Transverse colon (tissue), 4 donors: Measurements from ENCODE around the gene SLF2. TPM values are rescaled to one million over a fixed set of nuclear protein-coding genes. Genes with fewer than 3 reads are reported as not detected.

Source experiments
- DNase-seq: peaks from one replicate; pipeline ENCODE4 v3.0.0-alpha.2; 2019
- H3K27ac ChIP-seq, 4 donors: fragments of 200-600 bp; sonication (generic); 2 replicates each; pipeline ENCODE4 v1.5.1; 2016 to 2018; ENCODE audit warnings: inconsistent platforms in 4 of 4
- H3K27me3 ChIP-seq: fragments of 200-600 bp; sonication (generic); 2 replicates; pipeline ENCODE4 v1.5.1; 2017; ENCODE audit warnings: inconsistent platforms
- H3K36me3 ChIP-seq, 4 donors: fragments of 200-600 bp; sonication (generic); 2 replicates each; pipeline ENCODE4 v1.5.1; 2017 to 2019; ENCODE audit warnings: inconsistent platforms in 4 of 4
- H3K4me1 ChIP-seq, 4 donors: fragments of 200-600 bp; sonication (generic); 2 replicates each; pipeline ENCODE4 v1.5.1; 2017 to 2020; ENCODE audit warnings: inconsistent platforms in 4 of 4
- H3K4me3 ChIP-seq, 4 donors: fragments of 200-600 bp; sonication (generic); 1 replicate in 1 of 4; 2 replicates in 3 of 4; pipeline versions ENCODE4 v1.5.1 to v1.6.1; 2017 to 2019; ENCODE audit warnings: inconsistent platforms in 4 of 4
- H3K9me3 ChIP-seq, 2 donors: fragments of 200-600 bp; sonication (generic); 2 replicates each; pipeline ENCODE4 v1.5.1; 2017 to 2019; ENCODE audit warnings: inconsistent platforms in 2 of 2
- CTCF ChIP-seq, 5 experiments: fragments of 200-600 bp in 3 of 5; fragments of 450-650 bp in 2 of 5; sonication (generic) in 3 of 5; IDR thresholded peaks; 1 replicate in 2 of 5; 2 replicates in 3 of 5; pipeline ENCODE4 v1.5.1; 2016 to 2017; ENCODE audit warnings: antibody characterized with exemption in 5 of 5, inconsistent platforms in 3 of 5, mild to moderate bottlenecking in 2 of 5, moderate library complexity in 1 of 5
- EP300 ChIP-seq: sonication (generic); formaldehyde crosslinking; IDR thresholded peaks from one replicate; pipeline ENCODE4 v1.6.1; 2017; ENCODE audit warnings: antibody characterized with exemption, low read depth
- POLR2A ChIP-seq: fragments of 450-650 bp; IDR thresholded peaks from one replicate; pipeline ENCODE4 v1.6.1; 2016; ENCODE audit warnings: antibody characterized with exemption, mild to moderate bottlenecking, moderate library complexity
- POLR2AphosphoS5 ChIP-seq, 3 donors: sonication (generic); formaldehyde crosslinking; IDR thresholded peaks; one replicate each; pipeline ENCODE4 v1.6.1; 2016; ENCODE audit warnings: antibody characterized with exemption in 3 of 3
- WGBS, 2 donors: methylation state at CpG; one replicate each; pipeline ENCODE4 v1.1.5; 2018; ENCODE audit warnings: low coverage in 1 of 2; 5-methylcytosine and 5-hydroxymethylcytosine counted together
- in situ Hi-C, 4 donors: fragments of 200-750 bp; cut with MboI; loops; one replicate each; pipeline versions ENCODE4 v1.15.0 to v1.15.1; 2017; ENCODE audit warnings: low sequenced_read_pairs in 3 of 4, low pct_ligation_motif_present in 1 of 4, low pct_unique_long_range_greater_than_20kb in 1 of 4
- intact Hi-C: fragments of 100-400 bp; cut with DNase I; formaldehyde crosslinking; loops from one replicate; pipeline ENCODE4 v1.15.1; 2023; ENCODE audit warnings: low total_unique reads
- total RNA-seq, 4 donors: library from RNA; depleted of rRNA; stranded (reverse); fragments of >200 nt; gene quantifications; one replicate each; pipeline ENCODE4 v1.1.0, GENCODE V29; 2016

Gene SLF2
- total RNA-seq, 4 donors from 2014 or later: 25.4 to 55.1 (median 33.1) TPM

GRCh38 chr10:100877461-100877850 lies 35.3 kb upstream of the SLF2 start:
- DNase-seq: no peak
- Histone ChIP-seq H3K27me3 (peaks cover 17% of the 10 kb centered on the region), H3K9me3 (no peaks in the 10 kb centered on the region), H3K27ac (no peak overlapping the region), H3K4me1 (peaks cover 0 to 17% (median 6%) of the 10 kb centered on the region in 4 donors), H3K36me3 (no peaks in the 10 kb centered on the region), H3K4me3 (no peak overlapping the region)
- in situ Hi-C loops (loop anchor here in 2 of 4 donors (10.0 kb wide), 1 partner anchor 313 kb away; no protein-coding TSS in a partner anchor), intact Hi-C loops (no loop called here)
- 85% methylated on average over 11 of the region's 11 CpGs; no CpG with 5 or more reads in 1 of the 2 donors for WGBS, 2 donors
- no peak for TF ChIP-seq POLR2A
- TF ChIP-seq POLR2AphosphoS5 (IDR thresholded peaks at IDR 0.05): no peak
- TF ChIP-seq CTCF (IDR thresholded peaks at IDR 0.05): no peak
- no peak for TF ChIP-seq EP300

- Histone ChIP-seq H3K36me3 (no peaks in the 10 kb centered on the region), H3K4me3 (no peak overlapping the region), H3K9me3 (no peaks in the 10 kb centered on the region), H3K27me3 (peaks cover 14% of the 10 kb centered on the region), H3K4me1 (peaks cover 0 to 17% (median 6%) of the 10 kb centered on the region in 4 donors), H3K27ac (no peak overlapping the region)
- WGBS, 2 donors: 8 to 9% methylated on average over 2 to 5 of the region's 5 CpGs
- TF ChIP-seq EP300: no peak
- TF ChIP-seq CTCF (IDR thresholded peaks at IDR 0.05): peak; percentile 52 to 74 (median 62)
- in situ Hi-C loops: loop anchor here in 2 of 4 donors (10.0 kb wide), 1 partner anchor 314 kb away; no protein-coding TSS in a partner anchor
- DNase-seq: peak; percentile 65
- intact Hi-C loops: no loop called here
Measured at GRCh38 chr10:100878291-100878910, 34.4 kb upstream of the SLF2 start.

GRCh38 chr10:100879741-100880360 lies 32.9 kb upstream of the SLF2 start:
- peaks cover 0 to 17% (median 6%) of the 10 kb centered on the region in 4 donors for H3K4me1 ChIP-seq
- H3K27ac ChIP-seq: no peak overlapping the region
- no peak for DNase-seq
- peaks cover 8% of the 10 kb centered on the region for H3K27me3 ChIP-seq
- no peaks in the 10 kb centered on the region for H3K36me3 ChIP-seq
- in situ Hi-C loops (loop anchor here in 2 of 4 donors (10.0 kb wide), 1 partner anchor 315 kb away; no protein-coding TSS in a partner anchor), intact Hi-C loops (no loop called here)
- WGBS, 2 donors: 79 to 83% methylated on average over 2 to 9 of the region's 9 CpGs
- H3K9me3 ChIP-seq: no peaks in the 10 kb centered on the region
- TF ChIP-seq EP300: no peak
- no peak for TF ChIP-seq CTCF (IDR thresholded peaks at IDR 0.05)
- TF ChIP-seq POLR2A: no peak
- TF ChIP-seq POLR2AphosphoS5 (IDR thresholded peaks at IDR 0.05): no peak
- no peak overlapping the region for H3K4me3 ChIP-seq

- intact Hi-C loops: no loop called here
- TF ChIP-seq CTCF (IDR thresholded peaks at IDR 0.05): no peak
- no peak for TF ChIP-seq EP300
- no peak for TF ChIP-seq POLR2AphosphoS5 (IDR thresholded peaks at IDR 0.05)
- no peak for TF ChIP-seq POLR2A
- H3K4me1 ChIP-seq: peaks cover 0 to 7% (median 1%) of the 10 kb centered on the region in 4 donors
- in situ Hi-C loops: no loop called here
- H3K4me3 ChIP-seq: no peak overlapping the region
- WGBS, 2 donors: 60 to 66% methylated on average over 2 to 5 of the region's 5 CpGs
- peaks cover under 1% of the 10 kb centered on the region for H3K27me3 ChIP-seq
- DNase-seq: no peak
- H3K36me3 ChIP-seq: no peaks in the 10 kb centered on the region
- H3K9me3 ChIP-seq: no peaks in the 10 kb centered on the region
- no peak overlapping the region for H3K27ac ChIP-seq
Measured at GRCh38 chr10:100881556-100882213, 31.1 kb upstream of the SLF2 start.
